ENCODE data around the gene TRIP13. TPM values are rescaled to one million over a fixed set of nuclear protein-coding genes. Genes with fewer than 3 reads are reported as not detected.
"Not testable (repeated sequence)": the region's sequence is repeated elsewhere in the genome, so short reads cannot be mapped to it uniquely, and the experiment has no call there.

The TRIP13 gene
- total RNA-seq, 1 donor from 2014 or later = 1.0 TPM

DNA sequence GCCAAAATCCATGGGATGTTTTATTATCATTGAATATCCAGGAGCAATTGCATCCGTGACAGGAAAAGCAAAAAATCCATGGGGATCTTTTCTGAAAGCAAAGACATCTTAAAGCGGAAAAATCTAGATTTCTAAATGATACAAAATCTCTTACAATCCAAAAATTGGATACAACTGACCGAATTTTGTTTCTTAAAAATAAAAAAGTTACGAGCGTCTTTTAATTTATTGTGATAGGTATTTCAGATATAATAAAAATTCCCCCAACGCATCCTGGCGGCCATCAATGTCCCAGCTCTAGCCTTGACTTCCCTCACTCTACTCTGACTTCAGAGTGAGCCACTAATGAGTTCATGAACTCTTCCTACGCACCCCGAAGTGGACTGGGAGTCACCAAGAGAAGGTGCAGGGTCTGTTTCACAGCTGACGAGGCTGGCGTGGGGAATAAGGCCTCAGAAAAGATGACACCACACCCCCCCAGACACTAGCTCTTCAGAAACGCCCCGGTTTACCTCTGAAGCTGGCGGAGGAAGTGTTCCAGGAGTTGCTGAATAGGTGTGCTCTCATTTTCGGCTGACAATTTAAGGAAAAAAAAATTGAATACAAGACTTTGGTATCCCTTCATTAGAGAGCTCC lies 3.5 kb upstream of the TRIP13 start:
- ATAC-seq = no peak
- no peak for DNase-seq (ENCODE audit: low spot score)

GRCh38 chr5:891117-891836 lies 1.4 kb upstream of the TRIP13 start:
- ATAC-seq = no peak
- no peak for DNase-seq (ENCODE audit: low spot score)

GRCh38 chr5:891837-892393 lies 769 bp upstream of the TRIP13 start:
- no peak for DNase-seq (ENCODE audit: low spot score)
- ATAC-seq = peak; percentile 61

GRCh38 chr5:893137-893506 lies 438 bp downstream of the TRIP13 start:
- ATAC-seq (no peak), DNase-seq (ENCODE audit: low spot score) (no peak)

DNA sequence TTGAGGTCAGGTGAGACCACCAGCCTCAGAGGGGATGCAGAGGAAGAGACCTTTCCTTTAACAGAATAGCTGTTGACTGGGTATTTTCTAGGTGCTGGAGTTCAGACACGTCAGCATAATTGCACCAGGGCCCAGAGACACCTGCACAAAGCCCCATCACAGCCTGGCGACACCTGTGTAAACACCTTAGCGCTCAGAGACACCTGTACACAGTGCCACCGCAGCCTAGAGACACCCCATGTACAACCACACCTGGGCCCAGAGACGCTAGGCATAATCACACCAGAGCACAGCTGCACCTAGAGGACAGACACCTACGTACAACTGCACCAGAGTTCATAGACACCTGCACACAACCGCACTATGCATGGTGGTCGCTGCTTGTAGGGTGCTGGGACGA lies 1.0 kb downstream of the TRIP13 start:
- no peak for ATAC-seq
- no peak for DNase-seq (ENCODE audit: low spot score)

DNA sequence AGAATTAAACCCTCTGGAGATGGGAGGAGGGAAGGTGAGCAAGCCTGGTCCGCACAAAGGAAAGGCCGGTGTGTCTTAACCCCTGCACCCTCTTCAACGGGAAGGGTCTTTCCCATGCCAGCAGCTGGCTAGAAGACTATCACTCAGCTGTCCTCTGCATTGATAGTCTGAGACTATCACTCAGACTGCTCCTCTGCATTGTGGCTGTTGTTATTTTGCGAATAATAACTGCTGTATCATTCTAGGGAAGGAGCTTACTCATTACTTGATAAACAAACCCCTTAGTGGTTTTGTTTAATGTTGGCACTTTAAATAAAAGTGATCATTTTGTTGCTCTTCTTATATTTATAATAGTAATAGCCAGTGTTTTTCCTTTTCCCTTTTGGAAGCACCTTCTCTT lies 8.1 kb downstream of the TRIP13 start:
- DNase-seq (ENCODE audit: low spot score) = no peak
- ATAC-seq = no peak

GRCh38 chr5:902129-902916 lies 9.6 kb downstream of the TRIP13 start:
- DNase-seq (ENCODE audit: low spot score) (no peak), ATAC-seq (no peak)

- no peak for DNase-seq (ENCODE audit: low spot score)
- ATAC-seq = no peak
Observed at GRCh38 chr5:903756-904096, 11.0 kb downstream of the TRIP13 start.

- no peak for ATAC-seq
- DNase-seq (ENCODE audit: low spot score) = peak; percentile 27
Observed at GRCh38 chr5:905139-905642, 12.5 kb downstream of the TRIP13 start.

- ATAC-seq = no peak
- DNase-seq (ENCODE audit: low spot score) = peak; percentile 24
Observed at GRCh38 chr5:907366-907910, 14.8 kb downstream of the TRIP13 start.

GRCh38 chr5:908172-908571 lies 15.5 kb downstream of the TRIP13 start:
- no peak for ATAC-seq
- DNase-seq (ENCODE audit: low spot score) = peak; percentile 36

DNA sequence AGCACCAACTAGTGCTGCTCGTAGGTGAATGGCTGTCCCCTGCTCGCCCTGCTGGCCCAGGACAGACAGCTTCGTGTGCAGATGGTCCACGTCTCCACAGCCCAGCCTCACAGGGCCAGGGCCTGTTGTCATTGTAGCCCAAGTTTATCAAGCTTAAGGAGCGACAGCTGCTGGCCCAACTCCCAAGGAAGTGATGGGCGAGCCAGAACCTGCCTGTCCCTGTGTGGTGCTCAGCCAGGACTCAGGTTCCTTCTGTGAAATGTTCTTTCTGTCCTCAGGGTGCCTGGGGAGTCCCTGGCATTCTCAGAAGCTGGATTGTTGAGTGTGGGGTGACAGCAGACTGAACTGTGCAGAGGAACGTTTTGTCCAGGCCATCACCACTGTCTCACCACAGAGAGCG lies 16.4 kb downstream of the TRIP13 start:
- peak; percentile 28 for DNase-seq (ENCODE audit: low spot score)
- ATAC-seq = no peak

- peak; percentile 26 for DNase-seq (ENCODE audit: low spot score)
- no peak for ATAC-seq
Observed at GRCh38 chr5:909994-910768, 17.5 kb downstream of the TRIP13 start.

DNA sequence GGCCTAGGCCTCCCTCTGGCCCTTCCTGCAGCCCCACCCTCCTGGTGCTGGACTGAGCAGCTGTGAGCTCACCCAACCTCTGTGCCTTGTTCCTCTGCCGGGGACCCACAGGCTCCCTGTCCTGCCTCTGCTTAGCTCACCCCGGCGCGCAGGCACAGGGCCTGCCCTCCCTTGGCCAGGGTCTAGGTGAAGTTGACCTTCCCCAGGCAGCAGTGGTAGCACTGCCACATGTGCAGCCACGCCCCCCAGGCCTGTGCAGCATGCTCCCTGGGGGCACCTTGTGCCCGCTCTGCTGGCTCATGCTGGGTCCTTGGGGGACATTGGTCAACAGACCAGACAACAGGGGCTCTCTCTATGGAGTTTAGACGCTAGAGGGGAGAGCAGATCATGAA lies 18.1 kb downstream of the TRIP13 start:
- ATAC-seq = no peak

GRCh38 chr5:911601-912000 lies 18.9 kb downstream of the TRIP13 start:
- no peak for ATAC-seq
- peak; percentile 27 for DNase-seq (ENCODE audit: low spot score)

More for the DNA sequence above, 18.1 kb downstream of the TRIP13 start:
- peak; percentile 27 for DNase-seq (ENCODE audit: low spot score)

DNA sequence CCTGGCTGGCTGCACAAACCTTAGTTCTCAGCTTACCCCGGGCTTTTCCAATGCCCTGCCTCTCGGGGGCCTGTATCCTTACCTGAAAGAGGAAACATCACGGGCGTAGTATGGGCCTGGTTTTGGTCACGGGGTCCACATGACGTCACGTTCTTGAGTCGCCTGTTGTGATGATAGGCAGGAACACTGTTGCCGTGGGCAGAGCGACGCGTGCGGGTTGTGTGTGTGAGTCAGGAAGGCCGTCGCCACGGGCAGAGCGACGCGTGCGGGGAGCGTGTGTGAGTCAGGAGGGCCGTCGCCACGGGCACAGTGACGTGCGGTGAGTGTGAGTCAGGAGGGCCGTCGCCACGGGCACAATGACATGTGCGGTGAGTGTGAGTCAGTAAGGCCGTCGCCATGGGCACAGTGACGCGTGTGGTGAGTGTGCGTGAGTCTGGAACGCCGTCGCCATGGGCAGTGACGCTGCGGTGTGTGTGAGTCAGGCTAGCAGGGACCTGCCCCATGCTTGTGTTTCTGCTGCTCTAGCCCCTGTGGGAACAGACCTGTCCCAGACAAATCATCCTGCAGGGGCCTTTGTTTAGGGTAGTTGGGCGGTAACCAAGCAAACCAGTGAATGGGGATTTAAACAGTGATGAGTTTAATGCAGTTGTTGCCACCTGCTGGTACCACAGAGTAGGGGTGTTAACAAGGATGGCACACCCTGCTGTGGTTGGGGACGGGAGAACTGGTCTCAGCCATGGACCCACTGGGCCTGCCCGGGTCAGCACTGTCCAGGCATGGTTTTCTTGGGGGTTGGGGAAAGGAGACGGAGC lies 19.8 kb downstream of the TRIP13 start:
- peak; percentile 40 for DNase-seq (ENCODE audit: low spot score)
- peak; percentile 40 for ATAC-seq

DNA sequence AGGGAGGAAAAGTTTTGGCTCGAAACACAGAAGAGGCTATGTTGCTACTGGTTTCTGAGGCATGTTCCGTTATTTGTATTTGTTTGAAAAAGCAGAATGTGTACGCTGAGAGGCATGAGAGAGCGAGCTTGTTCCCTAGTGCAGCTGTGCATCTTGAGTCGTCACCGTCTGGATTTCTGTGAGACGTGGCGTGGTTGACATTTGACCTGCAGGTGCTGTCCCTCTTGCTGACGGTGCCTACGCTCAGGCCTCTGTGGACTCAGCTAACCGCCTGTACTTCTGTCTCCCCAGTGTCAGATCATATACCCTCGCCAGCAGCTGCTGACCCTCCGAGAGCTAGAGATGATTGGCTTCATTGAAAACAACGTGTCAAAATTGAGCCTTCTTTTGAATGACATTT lies 21.5 kb downstream of the TRIP13 start:
- DNase-seq (ENCODE audit: low spot score) (no peak), ATAC-seq (no peak)

- no peak for ATAC-seq
- DNase-seq (ENCODE audit: low spot score) = no peak
Observed at GRCh38 chr5:914612-915011, 21.9 kb downstream of the TRIP13 start.

- ATAC-seq = not testable (repeated sequence)
- peak; percentile 19 for DNase-seq (ENCODE audit: low spot score)
Observed at GRCh38 chr5:915346-915745, 22.7 kb downstream of the TRIP13 start.

DNA sequence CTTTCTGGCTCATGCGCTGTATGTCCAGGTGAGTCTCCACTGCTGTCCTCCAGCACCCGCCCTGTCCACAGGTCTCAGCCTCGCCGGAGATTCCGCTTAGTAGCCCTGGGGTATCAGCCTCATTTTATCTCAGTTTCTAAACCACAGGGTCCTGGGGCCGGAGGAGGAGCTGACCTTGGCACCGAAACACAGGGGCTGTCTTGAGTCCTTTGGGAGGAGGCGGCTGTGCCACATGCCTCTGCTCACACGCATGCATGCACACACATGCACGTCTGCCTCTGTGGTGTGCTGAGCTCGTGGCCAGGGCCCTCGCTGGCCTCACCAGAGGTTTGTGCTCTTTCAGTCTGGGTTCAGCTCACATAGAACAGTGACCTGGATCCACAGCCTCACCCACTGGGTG lies 23.3 kb downstream of the TRIP13 start:
- DNase-seq (ENCODE audit: low spot score) (peak; percentile 24), ATAC-seq (no peak)

Measured in left lobe of liver (tissue), 2 donors.